Erythroblast (primary cell): ENCODE results near the gene GNA12.

Experiments used
- GATA1 ChIP-seq: IDR thresholded peaks from 2 replicates; pipeline ENCODE4 v1.6.1; 2011; ENCODE audit warnings: low read depth, mild to moderate bottlenecking, control low read depth, low read length, moderate library complexity
- POLR2A ChIP-seq: IDR thresholded peaks from 2 replicates; pipeline ENCODE4 v1.6.1; 2011; ENCODE audit warnings: mild to moderate bottlenecking, low read length

DNA sequence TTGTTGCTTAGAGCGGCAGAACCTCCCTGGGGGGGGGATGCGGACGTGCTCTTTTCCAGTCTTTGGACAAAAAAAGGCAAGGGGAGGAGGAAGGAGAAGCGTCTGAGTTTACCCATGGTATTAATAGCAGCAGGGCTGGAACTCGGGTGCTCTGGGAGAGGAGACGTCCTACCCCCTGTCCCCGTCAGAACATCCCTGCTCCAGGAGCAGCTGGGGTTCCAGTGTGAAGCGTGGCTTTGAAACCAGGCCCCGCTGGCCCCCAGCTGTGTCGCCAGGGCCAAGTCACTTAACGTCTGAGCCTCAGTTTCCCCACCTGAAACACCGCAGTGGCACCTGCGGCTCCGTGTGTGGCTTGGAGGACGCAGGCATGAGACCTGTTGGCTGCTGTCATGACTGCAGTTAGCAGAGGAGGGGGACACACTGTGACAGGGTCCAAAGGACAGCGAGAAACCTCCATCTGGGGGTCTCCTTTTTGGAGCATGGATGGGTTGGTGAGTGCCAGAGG is 154.7 kb downstream of the GNA12 start:
- no peak for TF ChIP-seq POLR2A
- no peak for TF ChIP-seq GATA1
